ENCODE data around the gene TCIRG1. TPM values are rescaled to one million over a fixed set of nuclear protein-coding genes. Genes with fewer than 3 reads are reported as not detected.
A peak's percentile ranks its signal among the peaks of the same experiment; 100 is the strongest.

TCIRG1 gene
- total RNA-seq, 6 experiments from 2014 or later, result 39.4 to 97.1 (median 69.3) TPM

- no peak overlapping the region for H3K27ac ChIP-seq
- no peak overlapping the region for H3K4me3 ChIP-seq
- H3K4me1 ChIP-seq, result peaks cover 0 to 1% (median 0%) of the 10 kb centered on the region in 4 donors
- WGBS (ENCODE audit: insufficient coverage, low coverage, low lambda C conversion rate, missing lambda C conversion rate), result no CpG with 5 or more reads among the region's 4 CpGs
- no peak for TF ChIP-seq CTCF (IDR thresholded peaks at IDR 0.05)
- no peak for TF ChIP-seq POLR2A (IDR thresholded peaks at IDR 0.05)
- no peak for ATAC-seq
- no peaks in the 10 kb centered on the region for H3K9me3 ChIP-seq
- peaks cover 0 to 47% (median 14%) of the 10 kb centered on the region in 4 donors for H3K36me3 ChIP-seq
- intact Hi-C loops (cut with DNase I), result no loop called here
- no peaks in the 10 kb centered on the region for H3K27me3 ChIP-seq
- DNase-seq, result no peak
Measured at GRCh38 chr11:68057807-68058206, 19.0 kb downstream of the TCIRG1 start.

DNA sequence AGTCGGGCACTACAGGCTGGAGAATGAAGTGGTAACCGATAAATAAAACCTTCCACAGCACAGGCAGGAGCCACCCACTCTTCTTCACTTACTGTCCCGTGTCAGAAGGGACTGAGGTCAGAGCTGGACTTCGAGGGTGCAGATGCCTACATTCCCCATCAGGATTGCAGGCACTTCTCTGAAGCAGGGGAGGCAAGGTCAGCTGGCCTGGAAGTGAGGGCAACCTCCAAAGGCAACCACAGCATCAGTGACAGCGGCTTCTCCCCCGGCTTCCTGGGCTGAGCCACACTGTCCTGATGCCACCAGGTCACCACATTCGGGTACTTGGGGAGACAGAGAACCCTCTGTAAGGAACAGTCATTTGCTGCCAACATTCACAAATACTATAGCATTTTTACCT lies 22.7 kb downstream of the TCIRG1 start:
- DNase-seq (no peak), ATAC-seq (no peak)
- no peak for TF ChIP-seq POLR2A (IDR thresholded peaks at IDR 0.05)
- no peak for TF ChIP-seq CTCF (IDR thresholded peaks at IDR 0.05)
- H3K9me3 ChIP-seq, result no peaks in the 10 kb centered on the region
- H3K27ac ChIP-seq, result no peak overlapping the region
- WGBS (ENCODE audit: insufficient coverage, low coverage, low lambda C conversion rate, missing lambda C conversion rate), result 100% methylated on average over 2 of the region's 7 CpGs
- H3K4me1 ChIP-seq, result peaks cover 0 to 1% (median 0%) of the 10 kb centered on the region in 4 donors
- intact Hi-C loops (cut with DNase I), result no loop called here
- peaks cover 0 to 79% (median 29%) of the 10 kb centered on the region in 4 donors for H3K36me3 ChIP-seq
- no peaks in the 10 kb centered on the region for H3K27me3 ChIP-seq
- no peak overlapping the region for H3K4me3 ChIP-seq

GRCh38 chr11:68064926-68065325 lies 26.1 kb downstream of the TCIRG1 start:
- Histone ChIP-seq H3K4me1 (no peaks in the 10 kb centered on the region), H3K27me3 (no peaks in the 10 kb centered on the region), H3K27ac (no peak overlapping the region), H3K9me3 (no peaks in the 10 kb centered on the region), H3K4me3 (no peak overlapping the region), H3K36me3 (peaks cover 0 to 93% (median 45%) of the 10 kb centered on the region in 4 donors)
- TF ChIP-seq CTCF (IDR thresholded peaks at IDR 0.05) (no peak), POLR2A (IDR thresholded peaks at IDR 0.05) (no peak)
- intact Hi-C loops (cut with DNase I), result no loop called here
- 62% methylated on average over 2 of the region's 2 CpGs for WGBS (ENCODE audit: insufficient coverage, low coverage, low lambda C conversion rate, missing lambda C conversion rate)
- ATAC-seq (peak in 3 of 4 donors; percentile 28 to 34 (median 29)), DNase-seq (peak in 1 of 3 donors; percentile 22)

DNA sequence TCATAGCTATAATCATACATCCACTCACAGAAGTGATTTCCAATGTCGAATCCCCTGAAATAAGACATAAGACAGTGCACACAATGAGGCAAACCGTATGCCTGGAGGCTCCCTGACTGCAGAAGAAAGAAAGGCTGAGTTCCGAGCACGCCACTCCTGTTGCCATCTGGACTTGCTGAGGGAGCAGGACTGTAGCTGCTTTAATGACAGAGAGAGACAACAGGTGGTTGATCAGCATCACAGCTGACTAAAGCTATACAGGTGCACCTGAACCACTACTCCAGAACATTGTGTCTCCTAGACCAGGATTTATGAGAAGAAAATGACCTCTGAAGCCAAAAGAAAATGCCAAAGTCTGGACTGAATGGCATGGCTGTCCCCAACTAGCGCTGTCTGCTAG lies 27.0 kb downstream of the TCIRG1 start:
- Histone ChIP-seq H3K9me3 (no peaks in the 10 kb centered on the region), H3K27ac (no peak overlapping the region), H3K27me3 (no peaks in the 10 kb centered on the region), H3K4me1 (no peaks in the 10 kb centered on the region), H3K4me3 (no peak overlapping the region), H3K36me3 (peaks cover 0 to 95% (median 53%) of the 10 kb centered on the region in 4 donors)
- DNase-seq (peak in 1 of 3 donors; percentile 11), ATAC-seq (no peak)
- TF ChIP-seq POLR2A (IDR thresholded peaks at IDR 0.05) (no peak), CTCF (IDR thresholded peaks at IDR 0.05) (no peak)
- intact Hi-C loops (cut with DNase I), result no loop called here
- WGBS (ENCODE audit: insufficient coverage, low coverage, low lambda C conversion rate, missing lambda C conversion rate), result 91% methylated on average over 5 of the region's 5 CpGs

DNA sequence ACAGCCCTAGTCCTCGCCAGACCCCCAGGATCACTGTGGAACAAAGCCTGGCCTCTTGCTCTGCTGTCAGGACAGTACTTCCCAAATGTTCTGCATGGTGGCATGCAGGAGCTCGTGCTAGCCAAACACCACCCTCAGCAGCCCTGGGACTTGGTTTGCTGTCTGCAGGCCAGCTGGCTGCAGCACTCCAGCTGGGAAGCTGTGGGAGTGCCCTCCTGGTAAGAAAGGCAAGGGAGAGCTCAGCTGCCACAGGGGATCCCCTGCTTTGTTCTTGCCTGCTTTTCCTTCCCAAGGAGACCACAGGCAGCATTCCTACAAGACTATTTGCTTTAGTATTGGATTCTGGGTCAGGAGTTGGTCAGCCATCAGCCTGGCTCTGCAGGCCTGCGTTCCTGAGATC lies 27.9 kb downstream of the TCIRG1 start:
- no peak overlapping the region for H3K27ac ChIP-seq
- ATAC-seq, result peak in 2 of 4 donors; percentile 30 to 32
- H3K36me3 ChIP-seq, result peaks cover 0 to 93% (median 52%) of the 10 kb centered on the region in 4 donors
- no peaks in the 10 kb centered on the region for H3K27me3 ChIP-seq
- TF ChIP-seq CTCF (IDR thresholded peaks at IDR 0.05), result no peak
- no peak for TF ChIP-seq POLR2A (IDR thresholded peaks at IDR 0.05)
- intact Hi-C loops (cut with DNase I), result no loop called here
- DNase-seq, result peak in 1 of 3 donors; percentile 41
- no peaks in the 10 kb centered on the region for H3K9me3 ChIP-seq
- H3K4me1 ChIP-seq, result no peaks in the 10 kb centered on the region
- H3K4me3 ChIP-seq, result no peak overlapping the region
- no CpG with 5 or more reads among the region's 3 CpGs for WGBS (ENCODE audit: insufficient coverage, low coverage, low lambda C conversion rate, missing lambda C conversion rate)
